SU-DHL-6 (cell line): ENCODE results near the gene SEPTIN10.

ENCODE experiments used
- H2AFZ ChIP-seq: fragments of 200-600 bp; sonication (generic); 2 replicates; pipeline ENCODE4 v1.6.1; 2014; ENCODE audit warnings: low read depth, mild to moderate bottlenecking, moderate library complexity, mixed read lengths, antibody characterized with exemption, low read length; ENCODE audit not compliant: severe bottlenecking
- H3F3A ChIP-seq: fragments of 200-600 bp; shearing (Covaris generic); 2 replicates; pipeline ENCODE4 v1.6.0; 2016; ENCODE audit warnings: antibody characterized with exemption, mild to moderate bottlenecking; ENCODE audit not compliant: insufficient read depth
- H3K27ac ChIP-seq: fragments of 200-600 bp; sonication (generic); 2 replicates; pipeline ENCODE4 v1.5.1; 2016; ENCODE audit warnings: low read depth, mild to moderate bottlenecking, low read length, moderate library complexity, mixed read lengths
- H3K27me3 ChIP-seq: fragments of 200-600 bp; sonication (generic), shearing (Covaris generic); 2 replicates; pipeline ENCODE4 v1.6.0; 2014; ENCODE audit warnings: mild to moderate bottlenecking, low read length
- H3K36me3 ChIP-seq: fragments of 200-600 bp; sonication (generic); 2 replicates; pipeline ENCODE4 v1.6.1; 2014; ENCODE audit warnings: mild to moderate bottlenecking, low read length, mixed read lengths
- H3K4me2 ChIP-seq: fragments of 300-600, 200-600 bp; shearing (Covaris generic), sonication (generic); 2 replicates; pipeline ENCODE4 v1.6.0; 2014; ENCODE audit warnings: low read length, low read depth, mild to moderate bottlenecking; ENCODE audit not compliant: poor library complexity, severe bottlenecking
- H3K4me3 ChIP-seq: fragments of 200-600 bp; sonication (generic); 2 replicates; pipeline ENCODE4 v1.5.1; 2014; ENCODE audit warnings: antibody characterized with exemption, low read length, mild to moderate bottlenecking, mixed read lengths; ENCODE audit not compliant: insufficient read depth, poor library complexity, severe bottlenecking
- H3K79me2 ChIP-seq: fragments of 200-600 bp; sonication (generic); 2 replicates; pipeline ENCODE4 v1.6.1; 2014; ENCODE audit warnings: mild to moderate bottlenecking, low read length, moderate library complexity; ENCODE audit not compliant: insufficient read depth
- H3K9ac ChIP-seq: fragments of 200-600 bp; sonication (generic); 2 replicates; pipeline ENCODE4 v1.7.0; 2014; ENCODE audit warnings: mild to moderate bottlenecking, low read length
- H3K9me2 ChIP-seq: fragments of 200-600 bp; sonication (generic); replicated peaks from 2 replicates; pipeline ENCODE4 v1.6.1; 2014; ENCODE audit warnings: low read length; ENCODE audit not compliant: insufficient read depth
- H3K9me3 ChIP-seq: fragments of 200-600 bp; sonication (generic); 2 replicates; pipeline ENCODE4 v1.6.1; 2014; ENCODE audit warnings: low read length, mixed read lengths; ENCODE audit not compliant: insufficient read depth
- H4K20me1 ChIP-seq: fragments of 200-600 bp; sonication (generic); 2 replicates; pipeline ENCODE4 v1.6.1; 2014; ENCODE audit warnings: low read depth, mild to moderate bottlenecking, antibody characterized with exemption, low read length, moderate library complexity, mixed read lengths
- EZH2phosphoT487 ChIP-seq: fragments of 200-600 bp; sonication (generic), shearing (Covaris generic); conservative IDR thresholded peaks from 2 replicates; pipeline ENCODE4 v1.6.1; 2018; ENCODE audit warnings: mild to moderate bottlenecking, antibody characterized with exemption, low read length, moderate library complexity, mixed read lengths
- TF ChIP-seq, protein P1 (sequence below): fragments of 200-600 bp; sonication (generic); IDR thresholded peaks from one replicate; pipeline ENCODE4 v1.5.1; 2017; ENCODE audit warnings: antibody characterized with exemption, mild to moderate bottlenecking, low read length, moderate library complexity; ENCODE audit not compliant: insufficient read depth, poor library complexity, severe bottlenecking

The SEPTIN10 gene

DNA sequence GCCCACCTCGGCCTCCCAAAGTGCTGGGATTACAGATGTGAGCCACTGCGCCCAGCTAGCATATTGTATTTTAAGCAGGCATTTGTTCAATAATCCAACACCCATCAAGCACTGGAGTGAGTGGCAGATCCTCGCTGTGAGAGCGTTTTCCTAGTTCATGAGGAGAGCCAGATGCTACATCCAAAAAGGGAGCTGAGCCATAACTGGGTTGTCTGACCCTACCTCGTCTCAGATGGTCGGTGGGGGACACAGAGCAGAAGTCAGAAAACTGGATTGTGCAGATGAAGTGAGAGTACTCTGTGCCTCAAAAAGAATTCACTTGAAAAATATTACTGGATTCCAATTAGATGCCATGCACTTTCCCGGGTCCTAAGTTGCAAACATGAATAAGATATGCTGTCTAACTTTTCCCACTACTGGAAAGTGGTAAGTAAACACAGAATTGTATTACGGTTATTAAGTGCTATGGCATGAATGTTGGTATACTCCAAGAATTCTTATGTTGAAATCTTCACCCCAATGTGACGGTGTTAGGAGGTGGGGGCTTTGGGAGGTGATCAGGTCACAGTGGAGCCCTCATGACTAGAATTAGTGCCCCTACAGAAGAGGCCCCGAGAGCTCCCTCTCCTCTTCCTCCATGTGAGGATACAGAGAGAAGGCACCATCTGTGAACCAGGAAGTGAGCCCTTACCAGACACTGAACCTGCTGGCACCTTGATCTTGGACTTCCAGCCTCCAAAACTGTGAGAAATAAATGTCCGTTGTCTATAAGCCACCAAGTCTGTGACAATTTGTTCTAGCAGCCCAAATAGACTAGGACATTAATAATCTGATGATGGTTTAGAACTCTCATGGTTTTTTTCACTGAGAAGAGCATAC is 21.9 kb upstream of the SEPTIN10 start:
- Histone ChIP-seq H4K20me1 (no peaks in the 10 kb centered on the region), H3K4me2 (no peak overlapping the region), H3K9me2 (no peaks in the 10 kb centered on the region), H3K36me3 (no peaks in the 10 kb centered on the region), H3K9me3 (no peaks in the 10 kb centered on the region), H3K27me3 (no peaks in the 10 kb centered on the region), H3K9ac (no peak overlapping the region), H3K4me3 (no peak overlapping the region), H3K27ac (no peak overlapping the region), H3F3A (no peaks in the 10 kb centered on the region), H3K79me2 (no peaks in the 10 kb centered on the region), H2AFZ (no peak overlapping the region)
- TF ChIP-seq EZH2phosphoT487, result no peak
- TF ChIP-seq, protein P1, sequence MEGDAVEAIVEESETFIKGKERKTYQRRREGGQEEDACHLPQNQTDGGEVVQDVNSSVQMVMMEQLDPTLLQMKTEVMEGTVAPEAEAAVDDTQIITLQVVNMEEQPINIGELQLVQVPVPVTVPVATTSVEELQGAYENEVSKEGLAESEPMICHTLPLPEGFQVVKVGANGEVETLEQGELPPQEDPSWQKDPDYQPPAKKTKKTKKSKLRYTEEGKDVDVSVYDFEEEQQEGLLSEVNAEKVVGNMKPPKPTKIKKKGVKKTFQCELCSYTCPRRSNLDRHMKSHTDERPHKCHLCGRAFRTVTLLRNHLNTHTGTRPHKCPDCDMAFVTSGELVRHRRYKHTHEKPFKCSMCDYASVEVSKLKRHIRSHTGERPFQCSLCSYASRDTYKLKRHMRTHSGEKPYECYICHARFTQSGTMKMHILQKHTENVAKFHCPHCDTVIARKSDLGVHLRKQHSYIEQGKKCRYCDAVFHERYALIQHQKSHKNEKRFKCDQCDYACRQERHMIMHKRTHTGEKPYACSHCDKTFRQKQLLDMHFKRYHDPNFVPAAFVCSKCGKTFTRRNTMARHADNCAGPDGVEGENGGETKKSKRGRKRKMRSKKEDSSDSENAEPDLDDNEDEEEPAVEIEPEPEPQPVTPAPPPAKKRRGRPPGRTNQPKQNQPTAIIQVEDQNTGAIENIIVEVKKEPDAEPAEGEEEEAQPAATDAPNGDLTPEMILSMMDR, result no peak

DNA sequence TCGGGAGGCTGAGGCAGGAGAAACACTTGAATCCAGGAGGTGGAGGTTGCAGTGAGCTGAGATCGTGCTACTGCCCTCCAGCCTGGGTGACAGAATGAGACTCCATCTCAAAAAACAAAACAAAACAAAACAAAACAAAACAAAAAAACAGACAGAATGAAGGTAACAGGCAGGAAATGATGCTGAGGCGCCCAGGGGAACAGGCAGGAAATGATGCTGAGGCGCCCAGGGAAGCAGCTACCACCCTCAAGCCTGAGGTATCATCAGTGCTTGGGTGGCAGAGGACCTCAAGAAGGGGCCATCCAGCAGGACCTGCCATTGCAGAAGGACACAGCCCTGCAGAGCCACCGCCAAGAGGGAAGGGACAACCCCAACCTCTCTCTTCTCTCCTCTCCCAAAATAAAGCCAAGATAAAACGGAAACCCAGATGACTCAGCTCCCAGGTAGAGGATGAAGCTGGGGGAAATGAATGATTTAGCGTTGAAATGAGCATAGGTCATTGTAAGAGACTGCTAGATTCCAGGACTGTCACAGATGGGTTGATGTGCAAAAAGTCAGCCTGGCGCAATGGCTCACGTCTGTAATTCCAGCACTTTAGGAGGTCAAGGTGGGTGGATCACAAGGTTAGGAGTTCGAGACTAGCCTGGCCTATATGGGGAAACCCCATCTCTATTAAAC is 19.7 kb upstream of the SEPTIN10 start:
- Histone ChIP-seq H3K9me3 (no peaks in the 10 kb centered on the region), H3K36me3 (no peaks in the 10 kb centered on the region), H3K79me2 (no peaks in the 10 kb centered on the region), H4K20me1 (no peaks in the 10 kb centered on the region), H3K4me3 (no peak overlapping the region), H2AFZ (no peak overlapping the region), H3K27me3 (no peaks in the 10 kb centered on the region), H3F3A (no peaks in the 10 kb centered on the region), H3K9me2 (no peaks in the 10 kb centered on the region), H3K9ac (no peak overlapping the region), H3K4me2 (no peak overlapping the region), H3K27ac (no peak overlapping the region)
- TF ChIP-seq, protein P1, result no peak
- TF ChIP-seq EZH2phosphoT487, result no peak

GRCh38 chr2:109632158-109632789 is 18.5 kb upstream of the SEPTIN10 start:
- H3K4me2 ChIP-seq, result no peak overlapping the region
- H2AFZ ChIP-seq, result no peak overlapping the region
- no peaks in the 10 kb centered on the region for H3K27me3 ChIP-seq
- TF ChIP-seq, protein P1, result no peak
- no peak overlapping the region for H3K4me3 ChIP-seq
- no peak overlapping the region for H3K27ac ChIP-seq
- no peak overlapping the region for H3K9ac ChIP-seq
- no peaks in the 10 kb centered on the region for H3K36me3 ChIP-seq
- no peaks in the 10 kb centered on the region for H3F3A ChIP-seq
- no peaks in the 10 kb centered on the region for H3K79me2 ChIP-seq
- no peaks in the 10 kb centered on the region for H4K20me1 ChIP-seq
- H3K9me3 ChIP-seq, result no peaks in the 10 kb centered on the region
- no peaks in the 10 kb centered on the region for H3K9me2 ChIP-seq
